HepG2 (cell line): ENCODE data around the gene SLC6A6. TPM values are rescaled to one million over a fixed set of nuclear protein-coding genes. Genes with fewer than 3 reads are reported as not detected.

Source experiments
- AFF4 ChIP-seq: sonication (generic); formaldehyde crosslinking; IDR thresholded peaks from 2 replicates; pipeline ENCODE4 v1.4.0; 2020; ENCODE audit warnings: missing genetic modification reagents
- ARID4A ChIP-seq: sonication (generic); formaldehyde crosslinking; IDR thresholded peaks from 2 replicates; pipeline ENCODE4 v1.5.0; 2020; ENCODE audit warnings: mild to moderate bottlenecking, missing genetic modification reagents, borderline replicate concordance
- BORCS8-MEF2B ChIP-seq: sonication (generic); formaldehyde crosslinking; IDR thresholded peaks from 2 replicates; pipeline ENCODE4 v1.8.0; 2022; ENCODE audit warnings: mild to moderate bottlenecking, missing genetic modification reagents
- BRCA1 ChIP-seq: sonication (generic); formaldehyde crosslinking; IDR thresholded peaks from 2 replicates; pipeline ENCODE4 v1.4.0; 2020; ENCODE audit warnings: missing genetic modification reagents
- CBX5 ChIP-seq: sonication (generic); formaldehyde crosslinking; IDR thresholded peaks from 2 replicates; pipeline ENCODE4 v1.4.0; 2020; ENCODE audit warnings: missing genetic modification reagents, borderline replicate concordance
- GLMP ChIP-seq: sonication (generic); formaldehyde crosslinking; IDR thresholded peaks from 2 replicates; pipeline ENCODE4 v1.9.0; 2021; ENCODE audit warnings: missing genetic modification reagents, mild to moderate bottlenecking, borderline replicate concordance
- IRF2 ChIP-seq: IDR thresholded peaks from 2 replicates; pipeline ENCODE4 v1.6.1; 2018; ENCODE audit warnings: missing genetic modification reagents, missing compliant biosample characterization
- MAFF ChIP-seq: IDR thresholded peaks from 2 replicates; pipeline ENCODE4 v1.6.1; 2011; ENCODE audit warnings: low read depth, low read length, improper control_type of control experiment
- MEIS1 ChIP-seq: sonication (generic); formaldehyde crosslinking; IDR thresholded peaks from 2 replicates; pipeline ENCODE4 v1.9.0; 2021; ENCODE audit warnings: mild to moderate bottlenecking, missing genetic modification reagents, moderate library complexity, borderline replicate concordance
- NFIC ChIP-seq: IDR thresholded peaks from 2 replicates; pipeline ENCODE4 v1.6.1; 2012; ENCODE audit warnings: mild to moderate bottlenecking, low read length, inconsistent platforms
- RFXAP ChIP-seq: sonication (generic); formaldehyde crosslinking; IDR thresholded peaks from 2 replicates; pipeline ENCODE4 v1.4.0; 2020; ENCODE audit warnings: missing genetic modification reagents, borderline replicate concordance
- STAG1 ChIP-seq: sonication (generic); formaldehyde crosslinking; IDR thresholded peaks from 2 replicates; pipeline ENCODE4 v1.4.0; 2020; ENCODE audit warnings: missing genetic modification reagents
- TFE3 ChIP-seq: IDR thresholded peaks from 2 replicates; pipeline ENCODE4 v1.6.1; 2016
- XBP1 ChIP-seq: sonication (generic); formaldehyde crosslinking; IDR thresholded peaks from 2 replicates; pipeline ENCODE4 v1.5.0; 2020; ENCODE audit warnings: missing genetic modification reagents
- ZNF766 ChIP-seq: sonication (generic); formaldehyde crosslinking; IDR thresholded peaks from 2 replicates; pipeline ENCODE4 v1.5.0; 2020; ENCODE audit warnings: missing genetic modification reagents, borderline replicate concordance
- ZNF879 ChIP-seq: sonication (generic); formaldehyde crosslinking; IDR thresholded peaks from 2 replicates; pipeline ENCODE4 v1.8.1; 2023; ENCODE audit warnings: missing genetic modification reagents
- ZSCAN12 ChIP-seq: sonication (generic); formaldehyde crosslinking; IDR thresholded peaks from 2 replicates; pipeline ENCODE4 v1.9.0; 2021; ENCODE audit warnings: mild to moderate bottlenecking, missing genetic modification reagents
- polyA plus RNA-seq, 8 experiments: library from polyadenylated mRNA; depleted of rRNA in 3 of 8; stranded (reverse) in 7 of 8; unstranded in 1 of 8; fragments of >200 nt; fragmentation: Illumina TruSeq in 4 of 8; extraction: Trizol in 4 of 8; gene quantifications; 2 replicates each; pipeline versions ENCODE4 v1.2.1 to v1.2.3, GENCODE V29; 2011 to 2016; ENCODE audit warnings: low read depth in 4 of 8, missing spikeins in 1 of 8, mixed read lengths in 1 of 8; ENCODE audit not compliant: insufficient read depth in 1 of 8
- total RNA-seq, 5 experiments: library from RNA; depleted of rRNA; stranded (reverse); fragments of >200 nt; fragmentation: Illumina TruSeq; extraction: Trizol; gene quantifications; 2 replicates each; pipeline ENCODE4 v1.2.3, GENCODE V29; 2016; ENCODE audit warnings: low read depth in 1 of 5
- TF ChIP-seq, protein P1 (sequence below): IDR thresholded peaks from 2 replicates; pipeline ENCODE4 v1.6.1; 2016; ENCODE audit warnings: low read depth

The SLC6A6 gene
- total and polyA plus RNA-seq, 2 of the 13 experiments (the other 11 are each of a cell fraction or from before 2014, with no cell fraction given) = 14.1 to 20.7 TPM

DNA sequence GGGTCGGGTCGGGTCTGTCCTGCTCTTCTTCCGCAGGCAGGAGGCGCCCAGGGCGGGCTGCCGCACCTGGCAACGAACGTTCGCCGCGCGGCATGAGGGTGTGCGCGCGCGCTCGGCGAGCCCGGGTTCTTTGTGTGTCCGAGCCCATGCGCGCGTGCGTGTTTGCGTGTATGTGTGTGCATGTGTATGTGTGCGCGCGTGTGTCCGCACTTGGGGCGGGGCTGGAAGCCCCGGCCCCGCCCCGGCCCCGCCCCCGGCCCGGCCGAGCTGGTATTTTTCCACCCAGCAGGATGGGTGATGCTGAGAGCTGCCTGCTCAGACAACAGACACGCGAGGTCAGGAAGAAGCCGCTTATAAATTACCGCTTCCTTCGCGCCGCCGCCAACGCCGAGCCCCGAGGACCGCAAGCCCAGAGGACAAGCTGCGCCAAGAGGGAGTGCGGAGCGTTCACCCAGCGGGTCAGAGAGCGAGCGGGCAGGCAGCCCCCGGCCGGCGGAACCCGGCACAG is at the start of gene SLC6A6 (continued):
- TF ChIP-seq, protein P1, sequence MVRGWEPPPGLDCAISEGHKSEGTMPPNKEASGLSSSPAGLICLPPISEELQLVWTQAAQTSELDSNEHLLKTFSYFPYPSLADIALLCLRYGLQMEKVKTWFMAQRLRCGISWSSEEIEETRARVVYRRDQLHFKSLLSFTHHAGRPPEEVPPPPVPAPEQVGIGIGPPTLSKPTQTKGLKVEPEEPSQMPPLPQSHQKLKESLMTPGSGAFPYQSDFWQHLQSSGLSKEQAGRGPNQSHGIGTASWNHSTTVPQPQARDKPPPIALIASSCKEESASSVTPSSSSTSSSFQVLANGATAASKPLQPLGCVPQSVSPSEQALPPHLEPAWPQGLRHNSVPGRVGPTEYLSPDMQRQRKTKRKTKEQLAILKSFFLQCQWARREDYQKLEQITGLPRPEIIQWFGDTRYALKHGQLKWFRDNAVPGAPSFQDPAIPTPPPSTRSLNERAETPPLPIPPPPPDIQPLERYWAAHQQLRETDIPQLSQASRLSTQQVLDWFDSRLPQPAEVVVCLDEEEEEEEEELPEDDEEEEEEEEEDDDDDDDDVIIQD (CRISPR knock-in tag) = peak; percentile 46; the same call in 1 of the 2 replicates
- no peak for TF ChIP-seq BRCA1 (CRISPR knock-in tag)
- no peak; the same call in 1 of the 2 replicates for TF ChIP-seq BORCS8-MEF2B (CRISPR knock-in tag)
- no peak for TF ChIP-seq AFF4 (CRISPR knock-in tag)
- no peak for TF ChIP-seq ZNF879 (CRISPR knock-in tag)
- TF ChIP-seq XBP1 (CRISPR knock-in tag) = no peak
- TF ChIP-seq STAG1 (CRISPR knock-in tag) = peak; percentile 64
- no peak for TF ChIP-seq NFIC
- 0 out of 2 replicates have a peak, but pooled peaks have one; percentile 9 for TF ChIP-seq ZSCAN12
- no peak for TF ChIP-seq MAFF
- no peak for TF ChIP-seq MEIS1 (CRISPR knock-in tag)
- TF ChIP-seq GLMP (CRISPR knock-in tag) = no peak
- peak; percentile 65; the same call in 1 of the 2 replicates for TF ChIP-seq TFE3 (CRISPR knock-in tag)
- TF ChIP-seq RFXAP (CRISPR knock-in tag) = peak; percentile 24; the same call in 1 of the 2 replicates
- TF ChIP-seq ZNF766 (CRISPR knock-in tag) = peak; percentile 37; the same call in 1 of the 2 replicates
- peak; percentile 17; the same call in 1 of the 2 replicates for TF ChIP-seq CBX5
- TF ChIP-seq ARID4A (CRISPR knock-in tag) = peak; percentile 66; the same call in 1 of the 2 replicates
- peak; percentile 53; the same call in 1 of the 2 replicates for TF ChIP-seq IRF2 (CRISPR knock-in tag)
